ENCODE results near the gene FEV.

DNA sequence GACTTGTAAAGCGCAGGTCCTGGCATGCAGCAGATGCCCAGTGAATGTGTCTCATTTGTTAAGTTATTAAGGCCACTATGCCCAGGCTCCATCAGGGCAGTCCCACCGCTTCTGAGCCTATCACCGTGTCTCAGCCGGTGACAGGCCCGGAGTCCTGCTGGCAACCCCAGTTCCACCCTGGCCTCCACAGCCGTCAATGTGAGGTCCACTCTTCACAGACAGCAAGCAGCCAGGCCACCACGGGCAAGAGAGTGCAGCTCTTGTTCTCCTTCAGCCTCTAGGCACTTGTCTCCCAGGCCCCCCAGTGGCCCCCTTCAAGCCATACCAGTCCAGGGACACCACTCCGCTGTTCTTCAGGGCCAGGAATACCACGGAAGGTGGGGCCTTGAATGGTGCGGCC is 33.7 kb upstream of the FEV start:
- TF ChIP-seq, protein P1, sequence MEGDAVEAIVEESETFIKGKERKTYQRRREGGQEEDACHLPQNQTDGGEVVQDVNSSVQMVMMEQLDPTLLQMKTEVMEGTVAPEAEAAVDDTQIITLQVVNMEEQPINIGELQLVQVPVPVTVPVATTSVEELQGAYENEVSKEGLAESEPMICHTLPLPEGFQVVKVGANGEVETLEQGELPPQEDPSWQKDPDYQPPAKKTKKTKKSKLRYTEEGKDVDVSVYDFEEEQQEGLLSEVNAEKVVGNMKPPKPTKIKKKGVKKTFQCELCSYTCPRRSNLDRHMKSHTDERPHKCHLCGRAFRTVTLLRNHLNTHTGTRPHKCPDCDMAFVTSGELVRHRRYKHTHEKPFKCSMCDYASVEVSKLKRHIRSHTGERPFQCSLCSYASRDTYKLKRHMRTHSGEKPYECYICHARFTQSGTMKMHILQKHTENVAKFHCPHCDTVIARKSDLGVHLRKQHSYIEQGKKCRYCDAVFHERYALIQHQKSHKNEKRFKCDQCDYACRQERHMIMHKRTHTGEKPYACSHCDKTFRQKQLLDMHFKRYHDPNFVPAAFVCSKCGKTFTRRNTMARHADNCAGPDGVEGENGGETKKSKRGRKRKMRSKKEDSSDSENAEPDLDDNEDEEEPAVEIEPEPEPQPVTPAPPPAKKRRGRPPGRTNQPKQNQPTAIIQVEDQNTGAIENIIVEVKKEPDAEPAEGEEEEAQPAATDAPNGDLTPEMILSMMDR (IDR thresholded peaks at IDR 0.05; ENCODE audit: insufficient read depth, low read length, poor library complexity, severe bottlenecking) = no peak
- TF ChIP-seq EZH2phosphoT487 (conservative IDR thresholded peaks at IDR 0.05; ENCODE audit: low read length) = no peak
